SK-N-SH treated with all-trans-retinoic acid at 6 μM for 48 hours (cell line): Measurements from ENCODE around the gene SIGLECL1.

ENCODE experiments used
- CREB5 ChIP-seq: fragments of 250-450 bp; sonication (Bioruptor Pico); IDR thresholded peaks from 2 replicates; pipeline ENCODE4 v1.5.1; 2020; ENCODE audit warnings: low read depth, mild to moderate bottlenecking, moderate library complexity
- PATZ1 ChIP-seq: fragments of 250-450 bp; sonication (Bioruptor Pico); IDR thresholded peaks from 2 replicates; pipeline ENCODE4 v1.8.0; 2020; ENCODE audit warnings: mild to moderate bottlenecking, moderate library complexity, borderline replicate concordance
- RARB ChIP-seq: fragments of 250-450 bp; sonication (Bioruptor Pico); IDR thresholded peaks from 2 replicates; pipeline ENCODE4 v1.8.0; 2021; ENCODE audit warnings: mild to moderate bottlenecking, moderate library complexity
- SNAI2 ChIP-seq: fragments of 250-450 bp; sonication (Bioruptor Pico); IDR thresholded peaks from 2 replicates; pipeline ENCODE4 v1.5.0; 2020; ENCODE audit warnings: mild to moderate bottlenecking, moderate library complexity
- TCF4 ChIP-seq: fragments of 250-450 bp; sonication (Bioruptor Pico); IDR thresholded peaks from 2 replicates; pipeline ENCODE4 v1.8.0; 2021; ENCODE audit warnings: mild to moderate bottlenecking, moderate library complexity, borderline replicate concordance
- TSHZ2 ChIP-seq: fragments of 250-450 bp; sonication (Bioruptor Pico); IDR thresholded peaks from 2 replicates; pipeline ENCODE4 v1.5.0; 2020; ENCODE audit warnings: mild to moderate bottlenecking, moderate library complexity
- ZC3H10 ChIP-seq: fragments of 250-450 bp; sonication (Bioruptor Pico); IDR thresholded peaks from 2 replicates; pipeline ENCODE4 v1.5.1; 2021; ENCODE audit warnings: mild to moderate bottlenecking, moderate library complexity
- ZFP3 ChIP-seq: fragments of 250-450 bp; sonication (Bioruptor Pico); IDR thresholded peaks from 2 replicates; pipeline ENCODE4 v1.5.0; 2020; ENCODE audit warnings: mild to moderate bottlenecking, moderate library complexity
- ZFP30 ChIP-seq: fragments of 450-650 bp; formaldehyde crosslinking; IDR thresholded peaks from 2 replicates; pipeline ENCODE4 v1.5.0; 2022; ENCODE audit warnings: mild to moderate bottlenecking, moderate library complexity
- ZNF8 ChIP-seq: fragments of 450-650 bp; formaldehyde crosslinking; IDR thresholded peaks from 2 replicates; pipeline ENCODE4 v1.5.0; 2020; ENCODE audit warnings: mild to moderate bottlenecking, moderate library complexity

- TF ChIP-seq CREB5 (CRISPR knock-in tag) (no peak), PATZ1 (no peak), ZFP3 (CRISPR knock-in tag) (no peak), RARB (CRISPR knock-in tag) (no peak), TCF4 (no peak), TSHZ2 (no peak), SNAI2 (CRISPR knock-in tag) (no peak), ZFP30 (CRISPR knock-in tag) (no peak), ZNF8 (no peak), ZC3H10 (CRISPR knock-in tag) (no peak)
Observed at GRCh38 chr19:51295382-51296126, 44.7 kb downstream of the SIGLECL1 start.
